CD14-positive monocyte (primary cell): ENCODE measurements around the gene UBE2E1. TPM values are rescaled to one million over a fixed set of nuclear protein-coding genes. Genes with fewer than 3 reads are reported as not detected.

Source experiments
- DNase-seq, 3 donors: peaks; one replicate each; pipeline ENCODE4 v3.0.0-alpha.2; 2011 to 2022
- H2AFZ ChIP-seq: 2 replicates; pipeline ENCODE4 v1.6.0; 2012; ENCODE audit warnings: mild to moderate bottlenecking, low read depth, low read length, inconsistent platforms; ENCODE audit not compliant: insufficient read depth, poor library complexity, severe bottlenecking
- H3K27ac ChIP-seq, 2 donors: 1 replicate in 1 of 2; 2 replicates in 1 of 2; pipeline ENCODE4 v1.5.1; 2012 to 2013; ENCODE audit warnings: low read length in 2 of 2, control low read depth in 1 of 2, inconsistent platforms in 1 of 2, low read depth in 1 of 2, mild to moderate bottlenecking in 1 of 2
- H3K27me3 ChIP-seq, 2 donors: one replicate each; pipeline versions ENCODE4 v1.6.0 to v1.6.1; 2011 to 2013; ENCODE audit warnings: low read length in 2 of 2; ENCODE audit not compliant: control insufficient read depth in 2 of 2, insufficient read depth in 2 of 2
- H3K36me3 ChIP-seq, 2 donors: replicated peaks in 1 of 2; 1 replicate in 1 of 2; 2 replicates in 1 of 2; pipeline versions ENCODE4 v1.5.1 to v1.6.1; 2012 to 2013; ENCODE audit warnings: low read length in 2 of 2, control low read depth in 1 of 2, inconsistent platforms in 1 of 2, mild to moderate bottlenecking in 1 of 2; ENCODE audit not compliant: insufficient read depth in 2 of 2, control insufficient read depth in 1 of 2
- H3K4me1 ChIP-seq, 2 donors: 1 replicate in 1 of 2; 2 replicates in 1 of 2; pipeline versions ENCODE4 v1.5.1 to v1.6.1; 2012 to 2013; ENCODE audit warnings: low read length in 2 of 2, control low read depth in 1 of 2, inconsistent platforms in 1 of 2, mild to moderate bottlenecking in 1 of 2, moderate library complexity in 1 of 2; ENCODE audit not compliant: insufficient read depth in 2 of 2, control insufficient read depth in 1 of 2
- H3K4me2 ChIP-seq: replicated peaks from 2 replicates; pipeline ENCODE3; 2012; ENCODE audit warnings: low read length, moderate library complexity, mild to moderate bottlenecking; ENCODE audit not compliant: poor library complexity, severe bottlenecking; ENCODE audit errors: extremely low read depth
- H3K4me3 ChIP-seq, 3 experiments: fragments of 200-600 bp in 1 of 3; sonication (generic) in 1 of 3; replicated peaks in 1 of 3; 1 replicate in 2 of 3; 2 replicates in 1 of 3; pipeline ENCODE4 v1.5.1; 2011 to 2013; ENCODE audit warnings: low read length in 3 of 3, mild to moderate bottlenecking in 3 of 3, control low read depth in 2 of 3, low read depth in 2 of 3, inconsistent platforms in 1 of 3, moderate library complexity in 1 of 3
- H3K79me2 ChIP-seq: 2 replicates; pipeline ENCODE4 v1.6.0; 2012; ENCODE audit warnings: mild to moderate bottlenecking, control low read depth, inconsistent platforms, low read length, moderate library complexity; ENCODE audit not compliant: insufficient read depth
- H3K9ac ChIP-seq: 2 replicates; pipeline ENCODE4 v1.6.0; 2017; ENCODE audit warnings: low read length, mild to moderate bottlenecking; ENCODE audit not compliant: insufficient read depth, poor library complexity, severe bottlenecking
- H3K9me3 ChIP-seq, 2 donors: replicated peaks in 1 of 2; 1 replicate in 1 of 2; 2 replicates in 1 of 2; pipeline versions ENCODE4 v1.5.1 to v1.6.1; 2012 to 2013; ENCODE audit warnings: low read length in 2 of 2, control low read depth in 1 of 2; ENCODE audit not compliant: control insufficient read depth in 1 of 2, insufficient read depth in 1 of 2
- H4K20me1 ChIP-seq: 2 replicates; pipeline ENCODE4 v1.6.0; 2012; ENCODE audit warnings: mild to moderate bottlenecking, low read length, control low read depth, moderate library complexity; ENCODE audit not compliant: insufficient read depth
- H3K27ac Mint-ChIP-seq, 7 donors: one replicate each; pipeline ENCODE4 v1.8.0; 2020; ENCODE audit warnings: mild to moderate bottlenecking in 7 of 7, mixed read lengths in 7 of 7, moderate library complexity in 6 of 7, inconsistent platforms in 2 of 7
- H3K27me3 Mint-ChIP-seq, 3 donors: one replicate each; pipeline ENCODE4 v1.8.0; 2021 to 2022; ENCODE audit warnings: low read depth in 3 of 3, mild to moderate bottlenecking in 3 of 3, mixed read lengths in 3 of 3, moderate library complexity in 3 of 3, inconsistent platforms in 1 of 3
- H3K36me3 Mint-ChIP-seq, 2 donors: one replicate each; pipeline ENCODE4 v1.8.0; 2020; ENCODE audit warnings: mixed read lengths in 2 of 2, inconsistent platforms in 1 of 2, mild to moderate bottlenecking in 1 of 2
- H3K4me1 Mint-ChIP-seq: one replicate; pipeline ENCODE4 v1.8.0; 2020; ENCODE audit warnings: mild to moderate bottlenecking, mixed read lengths
- H3K4me3 Mint-ChIP-seq, 2 donors: one replicate each; pipeline ENCODE4 v1.8.0; 2020; ENCODE audit warnings: mild to moderate bottlenecking in 2 of 2, mixed read lengths in 2 of 2, moderate library complexity in 1 of 2
- H3K9me3 Mint-ChIP-seq, 7 donors: one replicate each; pipeline ENCODE4 v1.8.0; 2020 to 2022; ENCODE audit warnings: mixed read lengths in 7 of 7, mild to moderate bottlenecking in 6 of 7, moderate library complexity in 6 of 7, inconsistent platforms in 2 of 7
- WGBS: methylation state at CpG from one replicate; pipeline ENCODE4 v1.1.5; 2013; ENCODE audit warnings: missing lambda C conversion rate; ENCODE audit not compliant: insufficient coverage; 5-methylcytosine and 5-hydroxymethylcytosine counted together
- intact Hi-C, 2 donors: fragments of 100-400 bp; cut with micrococcal nuclease; formaldehyde crosslinking; loops; one replicate each; pipeline versions ENCODE4 v1.15.0 to v1.15.1; 2023
- polyA plus RNA-seq, 3 donors: library from polyadenylated mRNA; depleted of rRNA in 1 of 3; unstranded in 2 of 3; stranded (reverse) in 1 of 3; fragments of 300-500 nt in 2 of 3; fragments of >200 nt in 1 of 3; fragmentation: Illumina TruSeq in 2 of 3; gene quantifications; 1 replicate in 2 of 3; 2 replicates in 1 of 3; pipeline ENCODE4 v1.2.3, GENCODE V29; 2012 to 2021
- TF ChIP-seq, protein P1 (sequence below): fragments of 200-600 bp; IDR thresholded peaks from one replicate; pipeline ENCODE4 v1.8.0; 2022; ENCODE audit warnings: antibody characterized with exemption, mild to moderate bottlenecking

The UBE2E1 gene
- polyA plus RNA-seq, 3 donors = 31.3 to 60.2 (median 34.6) TPM

GRCh38 chr3:23932571-23932970 lies 126.8 kb downstream of the UBE2E1 start:
- Histone ChIP-seq H2AFZ (no peak overlapping the region), H4K20me1 (no peaks in the 10 kb centered on the region), H3K27me3 (no peaks in the 10 kb centered on the region), H3K36me3 (no peaks in the 10 kb centered on the region), H3K79me2 (no peaks in the 10 kb centered on the region), H3K4me3 (no peak overlapping the region), H3K9ac (no peak overlapping the region), H3K27ac (no peak overlapping the region), H3K9me3 (no peaks in the 10 kb centered on the region), H3K4me2 (no peak overlapping the region), H3K4me1 (no peaks in the 10 kb centered on the region)
- no CpG with 5 or more reads among the region's 4 CpGs for WGBS
- peaks cover 31% of the 10 kb centered on the region for H3K4me1 Mint-ChIP-seq
- H3K27me3 Mint-ChIP-seq = no peaks in the 10 kb centered on the region
- intact Hi-C loops = no loop called here
- TF ChIP-seq, protein P1, sequence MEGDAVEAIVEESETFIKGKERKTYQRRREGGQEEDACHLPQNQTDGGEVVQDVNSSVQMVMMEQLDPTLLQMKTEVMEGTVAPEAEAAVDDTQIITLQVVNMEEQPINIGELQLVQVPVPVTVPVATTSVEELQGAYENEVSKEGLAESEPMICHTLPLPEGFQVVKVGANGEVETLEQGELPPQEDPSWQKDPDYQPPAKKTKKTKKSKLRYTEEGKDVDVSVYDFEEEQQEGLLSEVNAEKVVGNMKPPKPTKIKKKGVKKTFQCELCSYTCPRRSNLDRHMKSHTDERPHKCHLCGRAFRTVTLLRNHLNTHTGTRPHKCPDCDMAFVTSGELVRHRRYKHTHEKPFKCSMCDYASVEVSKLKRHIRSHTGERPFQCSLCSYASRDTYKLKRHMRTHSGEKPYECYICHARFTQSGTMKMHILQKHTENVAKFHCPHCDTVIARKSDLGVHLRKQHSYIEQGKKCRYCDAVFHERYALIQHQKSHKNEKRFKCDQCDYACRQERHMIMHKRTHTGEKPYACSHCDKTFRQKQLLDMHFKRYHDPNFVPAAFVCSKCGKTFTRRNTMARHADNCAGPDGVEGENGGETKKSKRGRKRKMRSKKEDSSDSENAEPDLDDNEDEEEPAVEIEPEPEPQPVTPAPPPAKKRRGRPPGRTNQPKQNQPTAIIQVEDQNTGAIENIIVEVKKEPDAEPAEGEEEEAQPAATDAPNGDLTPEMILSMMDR = no peak
- no peaks in the 10 kb centered on the region for H3K36me3 Mint-ChIP-seq
- H3K27ac Mint-ChIP-seq = peak overlapping the region in 4 of 7 donors; percentile 16 to 65 (median 33)
- no peak for DNase-seq
- H3K9me3 Mint-ChIP-seq = no peaks in the 10 kb centered on the region
- no peak overlapping the region for H3K4me3 Mint-ChIP-seq

- WGBS = 57% methylated on average over 3 of the region's 4 CpGs
- H3K9me3 ChIP-seq = peaks cover 5 to 6% of the 10 kb centered on the region in 2 donors
- no peak for DNase-seq
- Mint-ChIP-seq H3K27me3 (peaks cover 0 to 2% (median 0%) of the 10 kb centered on the region in 3 donors), H3K4me1 (peaks cover 23% of the 10 kb centered on the region), H3K27ac (no peak overlapping the region), H3K4me3 (no peak overlapping the region), H3K36me3 (peaks cover 0 to 4% of the 10 kb centered on the region in 2 donors), H3K9me3 (peaks cover 4 to 8% (median 6%) of the 10 kb centered on the region in 7 donors)
- H3K4me2 ChIP-seq = no peak overlapping the region
- no peak overlapping the region for H2AFZ ChIP-seq
- no peaks in the 10 kb centered on the region for H3K36me3 ChIP-seq
- no peaks in the 10 kb centered on the region for H4K20me1 ChIP-seq
- TF ChIP-seq, protein P1 = no peak
- H3K27me3 ChIP-seq = no peaks in the 10 kb centered on the region
- intact Hi-C loops = no loop called here
- no peaks in the 10 kb centered on the region for H3K4me1 ChIP-seq
- H3K27ac ChIP-seq = no peak overlapping the region
- H3K79me2 ChIP-seq = no peaks in the 10 kb centered on the region
- no peak overlapping the region for H3K9ac ChIP-seq
- H3K4me3 ChIP-seq = no peak overlapping the region
Observed at GRCh38 chr3:23934253-23934652, 128.5 kb downstream of the UBE2E1 start.
